ENCODE data around the gene CBFA2T2.

The CBFA2T2 gene

DNA sequence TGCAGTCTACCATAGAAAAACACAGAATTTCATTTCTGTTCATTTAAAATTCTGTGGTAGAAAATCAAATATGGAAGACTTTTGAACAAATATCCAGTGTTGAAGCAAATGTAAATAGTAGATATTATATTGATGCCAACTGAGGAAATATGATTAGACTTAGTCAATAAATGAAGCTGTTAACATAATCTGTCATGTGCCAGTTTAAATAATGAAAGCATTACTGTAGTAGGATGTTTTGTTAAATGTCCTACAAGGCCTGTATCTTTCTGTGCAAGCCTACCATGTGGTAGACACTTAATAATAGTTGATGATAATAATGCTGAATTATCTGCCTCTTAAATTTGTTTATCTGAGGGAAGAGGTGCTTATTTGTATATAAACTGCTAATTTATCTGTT, 55.9 kb downstream of the CBFA2T2 start:
- no peak overlapping the region for H3K27ac ChIP-seq (ENCODE audit: low read depth in 2 of 2, low read length in 2 of 2)
- no peaks in the 10 kb centered on the region for H3K4me1 ChIP-seq (ENCODE audit: control insufficient read depth in 2 of 2, insufficient read depth in 2 of 2, low read length in 2 of 2)
- H3K27me3 ChIP-seq (ENCODE audit: control insufficient read depth in 2 of 2, insufficient read depth in 2 of 2, low read length in 2 of 2) = no peaks in the 10 kb centered on the region
- no peak overlapping the region for H3K9ac ChIP-seq (ENCODE audit: low read depth in 1 of 2, low read length in 2 of 2)
- no peak overlapping the region for H3K4me3 ChIP-seq (ENCODE audit: low read length in 2 of 2)
- peaks cover 0 to 1% of the 10 kb centered on the region in 2 donors for H3K36me3 ChIP-seq (ENCODE audit: control insufficient read depth in 2 of 2, insufficient read depth in 2 of 2, low read length in 2 of 2)
- no peaks in the 10 kb centered on the region for H3K9me3 ChIP-seq (ENCODE audit: control insufficient read depth in 2 of 2, low read length in 2 of 2)

DNA sequence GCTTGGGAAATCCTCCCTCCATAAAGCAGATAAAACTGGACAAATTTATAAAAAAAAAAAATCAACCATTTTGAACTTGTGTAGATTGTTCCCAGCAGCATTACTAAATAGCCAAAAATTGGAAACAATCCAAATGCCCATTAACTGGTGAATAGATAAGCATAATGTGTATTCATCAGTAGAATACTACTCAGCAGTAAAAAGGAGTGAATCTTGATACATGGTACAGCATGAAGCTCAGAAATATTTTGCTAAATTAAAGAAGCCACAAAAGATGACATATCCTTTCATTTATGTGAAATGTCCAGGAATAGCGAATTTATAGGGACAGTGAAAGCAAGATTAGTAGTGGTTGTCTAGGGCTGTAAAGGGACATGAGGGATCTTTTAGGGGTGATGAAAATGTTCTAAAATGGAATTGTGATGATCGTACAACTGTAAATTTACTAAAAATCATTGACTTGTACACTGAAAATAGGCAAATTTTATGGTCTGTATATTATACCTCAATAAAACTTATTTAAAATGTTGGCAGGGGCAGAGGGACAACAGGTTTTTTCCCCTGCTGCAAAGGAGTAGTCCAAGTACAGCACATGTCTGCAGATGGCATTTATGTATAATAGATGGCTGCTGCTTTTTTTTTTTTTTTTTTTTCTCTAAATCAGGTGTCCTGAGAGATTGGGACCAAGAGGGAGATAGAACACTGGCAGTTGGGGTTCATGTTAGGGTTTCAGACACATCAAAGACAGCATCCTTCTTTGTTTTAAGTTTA, 59.5 kb downstream of the CBFA2T2 start:
- H3K4me3 ChIP-seq (ENCODE audit: low read length in 2 of 2) = no peak overlapping the region
- H3K9ac ChIP-seq (ENCODE audit: low read depth in 1 of 2, low read length in 2 of 2) = no peak overlapping the region
- H3K9me3 ChIP-seq (ENCODE audit: control insufficient read depth in 2 of 2, low read length in 2 of 2) = no peaks in the 10 kb centered on the region
- H3K27ac ChIP-seq (ENCODE audit: low read depth in 2 of 2, low read length in 2 of 2) = no peak overlapping the region
- peaks cover 0 to 4% of the 10 kb centered on the region in 2 donors for H3K4me1 ChIP-seq (ENCODE audit: control insufficient read depth in 2 of 2, insufficient read depth in 2 of 2, low read length in 2 of 2)
- no peaks in the 10 kb centered on the region for H3K27me3 ChIP-seq (ENCODE audit: control insufficient read depth in 2 of 2, insufficient read depth in 2 of 2, low read length in 2 of 2)
- H3K36me3 ChIP-seq (ENCODE audit: control insufficient read depth in 2 of 2, insufficient read depth in 2 of 2, low read length in 2 of 2) = peaks cover 0 to 3% of the 10 kb centered on the region in 2 donors

DNA sequence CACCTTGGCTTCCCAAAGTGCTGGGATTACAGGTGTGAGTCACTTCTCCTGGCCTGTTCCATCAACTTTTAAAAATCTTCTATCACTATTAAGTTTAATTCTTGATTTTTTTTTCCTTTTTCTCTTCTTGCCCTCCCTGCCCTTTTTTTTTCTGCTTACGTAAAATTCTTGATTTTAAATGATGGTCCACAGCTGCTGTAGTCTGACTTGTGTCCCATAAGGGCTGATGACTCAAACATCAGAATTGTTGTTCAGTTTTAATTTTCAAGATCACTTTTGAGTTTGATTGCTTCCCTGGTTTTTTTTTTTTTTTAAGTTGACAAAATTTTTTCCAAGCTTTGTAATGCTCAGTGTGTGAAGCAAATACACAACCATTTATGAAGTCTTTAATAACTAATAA, 61.9 kb downstream of the CBFA2T2 start:
- Histone ChIP-seq H3K27ac (ENCODE audit: low read depth in 2 of 2, low read length in 2 of 2) (no peak overlapping the region), H3K9me3 (ENCODE audit: control insufficient read depth in 2 of 2, low read length in 2 of 2) (no peaks in the 10 kb centered on the region), H3K27me3 (ENCODE audit: control insufficient read depth in 2 of 2, insufficient read depth in 2 of 2, low read length in 2 of 2) (no peaks in the 10 kb centered on the region), H3K36me3 (ENCODE audit: control insufficient read depth in 2 of 2, insufficient read depth in 2 of 2, low read length in 2 of 2) (peaks cover 0 to 6% of the 10 kb centered on the region in 2 donors), H3K4me1 (ENCODE audit: control insufficient read depth in 2 of 2, insufficient read depth in 2 of 2, low read length in 2 of 2) (peaks cover 5 to 13% of the 10 kb centered on the region in 2 donors), H3K9ac (ENCODE audit: low read depth in 1 of 2, low read length in 2 of 2) (no peak overlapping the region), H3K4me3 (ENCODE audit: low read length in 2 of 2) (no peak overlapping the region)

DNA sequence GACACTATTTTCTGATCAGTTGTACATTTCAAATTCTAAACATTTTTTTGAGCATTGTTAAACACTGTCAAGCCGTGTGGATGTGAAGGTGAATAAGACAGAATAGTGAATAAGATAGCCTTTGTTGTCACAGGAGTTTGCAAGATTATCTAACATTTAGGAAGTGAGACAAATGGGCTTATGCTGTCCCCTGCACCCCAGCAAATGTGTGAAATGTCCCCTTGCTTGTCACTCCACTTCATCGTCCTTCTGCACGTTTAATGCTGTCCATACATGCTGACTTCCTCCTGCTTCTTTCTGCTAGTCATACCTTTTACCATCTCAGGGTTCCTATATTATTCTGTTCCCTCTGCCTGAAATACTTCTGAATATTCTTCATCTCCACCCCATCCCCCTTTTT, 62.6 kb downstream of the CBFA2T2 start:
- Histone ChIP-seq H3K4me1 (ENCODE audit: control insufficient read depth in 2 of 2, insufficient read depth in 2 of 2, low read length in 2 of 2) (peaks cover 5 to 13% of the 10 kb centered on the region in 2 donors), H3K9ac (ENCODE audit: low read depth in 1 of 2, low read length in 2 of 2) (no peak overlapping the region), H3K36me3 (ENCODE audit: control insufficient read depth in 2 of 2, insufficient read depth in 2 of 2, low read length in 2 of 2) (peaks cover 0 to 6% of the 10 kb centered on the region in 2 donors), H3K9me3 (ENCODE audit: control insufficient read depth in 2 of 2, low read length in 2 of 2) (no peaks in the 10 kb centered on the region), H3K4me3 (ENCODE audit: low read length in 2 of 2) (no peak overlapping the region), H3K27ac (ENCODE audit: low read depth in 2 of 2, low read length in 2 of 2) (no peak overlapping the region), H3K27me3 (ENCODE audit: control insufficient read depth in 2 of 2, insufficient read depth in 2 of 2, low read length in 2 of 2) (no peaks in the 10 kb centered on the region)

DNA sequence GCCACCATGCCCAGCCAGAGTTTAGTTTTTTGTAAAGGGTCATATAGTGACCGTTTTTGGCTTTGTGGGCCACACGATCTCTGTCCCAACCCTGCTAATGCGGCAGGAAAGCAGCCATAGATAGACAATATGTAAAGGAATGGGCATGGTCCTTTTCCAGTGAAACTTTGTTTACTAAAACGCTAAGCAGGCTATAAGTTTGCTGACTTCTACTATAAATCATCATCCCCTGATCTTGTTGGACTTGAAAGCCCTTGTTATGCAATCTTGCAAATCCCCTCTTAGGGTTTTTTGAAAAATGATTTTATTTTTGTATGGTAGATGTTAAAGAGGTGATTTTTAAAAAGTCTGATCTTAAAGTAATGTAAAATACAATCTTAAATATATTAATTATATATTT, 63.6 kb downstream of the CBFA2T2 start:
- H3K9me3 ChIP-seq (ENCODE audit: control insufficient read depth in 2 of 2, low read length in 2 of 2) = no peaks in the 10 kb centered on the region
- H3K36me3 ChIP-seq (ENCODE audit: control insufficient read depth in 2 of 2, insufficient read depth in 2 of 2, low read length in 2 of 2) = peaks cover 0 to 6% of the 10 kb centered on the region in 2 donors
- H3K4me1 ChIP-seq (ENCODE audit: control insufficient read depth in 2 of 2, insufficient read depth in 2 of 2, low read length in 2 of 2) = peaks cover 5 to 13% of the 10 kb centered on the region in 2 donors
- H3K9ac ChIP-seq (ENCODE audit: low read depth in 1 of 2, low read length in 2 of 2) = no peak overlapping the region
- H3K27me3 ChIP-seq (ENCODE audit: control insufficient read depth in 2 of 2, insufficient read depth in 2 of 2, low read length in 2 of 2) = no peaks in the 10 kb centered on the region
- no peak overlapping the region for H3K27ac ChIP-seq (ENCODE audit: low read depth in 2 of 2, low read length in 2 of 2)
- no peak overlapping the region for H3K4me3 ChIP-seq (ENCODE audit: low read length in 2 of 2)

DNA sequence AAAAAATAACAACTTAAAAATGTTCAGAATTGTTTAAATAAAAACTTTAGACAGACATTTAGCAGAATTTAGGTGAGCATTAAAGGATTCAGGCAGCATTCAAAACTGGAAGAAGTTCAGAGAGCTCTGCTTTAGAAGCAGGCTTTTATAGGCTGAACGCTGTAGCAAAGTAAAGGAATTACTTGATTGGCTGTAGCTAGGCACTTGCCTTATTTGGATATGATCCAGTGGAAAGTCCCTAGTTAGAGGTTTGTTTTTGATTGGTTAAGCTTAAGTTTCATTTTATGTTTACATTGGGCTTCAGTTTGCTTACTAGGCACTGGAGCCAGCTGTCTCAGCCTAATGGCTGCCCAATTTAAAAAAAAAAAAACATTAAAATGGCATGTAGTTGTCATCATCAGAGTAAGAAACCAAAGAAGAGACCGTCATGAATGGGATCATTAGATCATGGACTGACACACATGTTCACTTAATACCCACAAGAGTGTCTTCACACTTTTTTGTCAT, 65.1 kb downstream of the CBFA2T2 start:
- H3K4me3 ChIP-seq (ENCODE audit: low read length in 2 of 2) = peak overlapping the region; percentile 13 to 29
- H3K9ac ChIP-seq (ENCODE audit: low read depth in 1 of 2, low read length in 2 of 2) = peak overlapping the region in 1 of 2 donors; percentile 39
- no peaks in the 10 kb centered on the region for H3K27me3 ChIP-seq (ENCODE audit: control insufficient read depth in 2 of 2, insufficient read depth in 2 of 2, low read length in 2 of 2)
- H3K9me3 ChIP-seq (ENCODE audit: control insufficient read depth in 2 of 2, low read length in 2 of 2) = no peaks in the 10 kb centered on the region
- peak overlapping the region; percentile 55 to 75 for H3K27ac ChIP-seq (ENCODE audit: low read depth in 2 of 2, low read length in 2 of 2)
- peaks cover 5 to 13% of the 10 kb centered on the region in 2 donors for H3K4me1 ChIP-seq (ENCODE audit: control insufficient read depth in 2 of 2, insufficient read depth in 2 of 2, low read length in 2 of 2)
- H3K36me3 ChIP-seq (ENCODE audit: control insufficient read depth in 2 of 2, insufficient read depth in 2 of 2, low read length in 2 of 2) = peaks cover 0 to 6% of the 10 kb centered on the region in 2 donors

DNA sequence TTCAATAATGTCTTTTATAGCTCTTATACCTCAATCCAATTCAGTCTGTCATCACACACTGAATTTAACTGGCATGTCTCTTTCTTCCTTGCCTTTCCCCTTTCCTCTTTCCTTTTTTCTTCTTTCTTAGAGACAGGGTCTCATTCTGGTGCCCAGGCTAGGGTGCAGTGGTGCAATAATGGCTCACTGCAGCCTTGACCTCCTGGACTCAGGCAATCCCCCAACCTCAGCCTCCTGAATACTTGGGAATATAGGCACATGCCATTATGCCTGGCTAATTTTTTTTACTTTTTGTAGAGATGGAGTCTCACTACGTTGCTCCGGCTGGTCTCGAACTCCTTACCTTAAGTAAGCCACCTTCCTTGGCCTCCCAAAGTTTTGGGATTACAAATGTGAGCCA, 65.9 kb downstream of the CBFA2T2 start:
- Histone ChIP-seq H3K4me3 (ENCODE audit: low read length in 2 of 2) (no peak overlapping the region), H3K9me3 (ENCODE audit: control insufficient read depth in 2 of 2, low read length in 2 of 2) (no peaks in the 10 kb centered on the region), H3K4me1 (ENCODE audit: control insufficient read depth in 2 of 2, insufficient read depth in 2 of 2, low read length in 2 of 2) (peaks cover 5 to 15% of the 10 kb centered on the region in 2 donors), H3K27ac (ENCODE audit: low read depth in 2 of 2, low read length in 2 of 2) (no peak overlapping the region), H3K9ac (ENCODE audit: low read depth in 1 of 2, low read length in 2 of 2) (peak overlapping the region in 1 of 2 donors; percentile 39), H3K36me3 (ENCODE audit: control insufficient read depth in 2 of 2, insufficient read depth in 2 of 2, low read length in 2 of 2) (peaks cover 0 to 4% of the 10 kb centered on the region in 2 donors), H3K27me3 (ENCODE audit: control insufficient read depth in 2 of 2, insufficient read depth in 2 of 2, low read length in 2 of 2) (no peaks in the 10 kb centered on the region)

DNA sequence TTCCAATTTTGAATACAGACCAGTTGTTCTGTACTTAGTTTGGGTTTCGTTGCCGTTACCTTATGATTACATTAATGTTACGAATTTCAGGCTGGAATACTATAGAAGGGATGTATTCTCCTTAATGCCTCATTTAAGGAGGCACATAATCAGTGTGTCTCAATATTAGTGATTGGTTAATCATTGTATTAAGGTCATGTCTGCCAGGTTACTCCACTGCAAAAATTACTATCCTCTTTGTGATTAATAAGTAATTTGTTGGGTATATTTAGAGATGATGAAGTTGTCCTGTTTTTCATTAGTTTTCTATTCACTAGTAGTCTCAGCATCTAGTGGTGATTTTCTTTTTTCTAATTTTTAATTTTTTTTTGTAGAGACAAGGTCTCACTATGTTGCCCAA, 66.3 kb downstream of the CBFA2T2 start:
- Histone ChIP-seq H3K9me3 (ENCODE audit: control insufficient read depth in 2 of 2, low read length in 2 of 2) (no peaks in the 10 kb centered on the region), H3K4me1 (ENCODE audit: control insufficient read depth in 2 of 2, insufficient read depth in 2 of 2, low read length in 2 of 2) (peaks cover 5 to 15% of the 10 kb centered on the region in 2 donors), H3K36me3 (ENCODE audit: control insufficient read depth in 2 of 2, insufficient read depth in 2 of 2, low read length in 2 of 2) (peaks cover 0 to 3% of the 10 kb centered on the region in 2 donors), H3K27ac (ENCODE audit: low read depth in 2 of 2, low read length in 2 of 2) (no peak overlapping the region), H3K27me3 (ENCODE audit: control insufficient read depth in 2 of 2, insufficient read depth in 2 of 2, low read length in 2 of 2) (no peaks in the 10 kb centered on the region), H3K9ac (ENCODE audit: low read depth in 1 of 2, low read length in 2 of 2) (no peak overlapping the region), H3K4me3 (ENCODE audit: low read length in 2 of 2) (no peak overlapping the region)

DNA sequence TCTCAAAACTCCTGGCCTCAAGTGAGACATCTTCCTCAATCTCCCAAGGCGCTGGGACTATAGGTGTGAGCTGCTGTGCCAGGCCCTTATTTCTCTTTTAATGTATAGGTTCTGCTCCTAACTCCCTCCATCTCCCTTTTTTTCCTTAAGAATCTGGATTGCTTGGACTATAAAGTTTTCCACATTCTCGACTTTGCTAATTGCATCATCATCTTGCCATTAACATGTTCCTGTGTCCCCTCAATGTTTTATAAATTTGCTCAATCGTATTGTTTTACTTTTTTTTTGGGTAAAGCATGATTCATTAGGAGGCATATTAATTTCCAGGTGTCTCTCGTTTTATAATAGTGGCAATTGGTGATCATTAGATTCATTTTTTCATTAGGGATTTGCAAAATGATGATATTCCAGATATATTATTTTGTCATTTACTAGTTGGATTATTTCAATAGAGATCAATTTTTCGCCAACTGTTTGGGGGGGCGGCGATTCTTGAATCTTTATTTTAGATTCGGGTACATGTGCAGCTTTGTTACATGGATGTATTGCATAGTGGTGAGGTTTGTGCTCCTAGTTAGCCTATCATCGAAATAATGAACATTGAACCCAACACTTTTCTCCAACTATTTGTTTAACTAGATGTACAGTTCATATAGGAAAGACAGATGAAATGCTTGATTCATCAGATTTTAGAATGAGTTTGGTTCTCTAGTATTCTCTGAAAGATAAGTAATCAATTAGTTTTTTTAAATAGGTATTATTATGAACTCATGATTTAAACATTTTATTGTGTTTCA, 68.7 kb downstream of the CBFA2T2 start:
- Histone ChIP-seq H3K36me3 (ENCODE audit: control insufficient read depth in 2 of 2, insufficient read depth in 2 of 2, low read length in 2 of 2) (peaks cover 0 to 3% of the 10 kb centered on the region in 2 donors), H3K4me3 (ENCODE audit: low read length in 2 of 2) (no peak overlapping the region), H3K9ac (ENCODE audit: low read depth in 1 of 2, low read length in 2 of 2) (no peak overlapping the region), H3K9me3 (ENCODE audit: control insufficient read depth in 2 of 2, low read length in 2 of 2) (no peaks in the 10 kb centered on the region), H3K4me1 (ENCODE audit: control insufficient read depth in 2 of 2, insufficient read depth in 2 of 2, low read length in 2 of 2) (peaks cover 9 to 27% of the 10 kb centered on the region in 2 donors), H3K27ac (ENCODE audit: low read depth in 2 of 2, low read length in 2 of 2) (no peak overlapping the region), H3K27me3 (ENCODE audit: control insufficient read depth in 2 of 2, insufficient read depth in 2 of 2, low read length in 2 of 2) (no peaks in the 10 kb centered on the region)

DNA sequence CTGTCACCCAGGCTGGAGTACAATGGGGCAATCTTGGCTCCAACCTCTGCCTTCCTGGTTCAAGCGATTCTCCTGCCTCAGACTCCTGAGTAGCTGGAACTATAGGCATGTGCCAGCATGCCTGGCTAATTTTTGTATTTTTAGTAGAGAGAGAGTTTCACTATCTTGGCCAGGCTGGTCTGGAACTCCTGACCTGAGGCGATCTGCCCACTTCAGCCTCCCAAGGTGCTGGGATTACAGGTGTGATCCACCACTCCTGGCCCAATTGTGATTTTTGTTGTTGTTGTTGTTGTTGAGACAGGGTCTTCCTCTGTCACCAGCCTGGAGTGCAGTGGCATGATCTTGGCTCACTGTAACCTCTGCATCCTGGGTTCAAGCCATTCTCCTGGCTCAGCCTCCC, 69.3 kb downstream of the CBFA2T2 start:
- Histone ChIP-seq H3K4me1 (ENCODE audit: control insufficient read depth in 2 of 2, insufficient read depth in 2 of 2, low read length in 2 of 2) (peaks cover 9 to 24% of the 10 kb centered on the region in 2 donors), H3K36me3 (ENCODE audit: control insufficient read depth in 2 of 2, insufficient read depth in 2 of 2, low read length in 2 of 2) (peaks cover 0 to 3% of the 10 kb centered on the region in 2 donors), H3K9me3 (ENCODE audit: control insufficient read depth in 2 of 2, low read length in 2 of 2) (no peaks in the 10 kb centered on the region), H3K4me3 (ENCODE audit: low read length in 2 of 2) (no peak overlapping the region), H3K9ac (ENCODE audit: low read depth in 1 of 2, low read length in 2 of 2) (no peak overlapping the region), H3K27me3 (ENCODE audit: control insufficient read depth in 2 of 2, insufficient read depth in 2 of 2, low read length in 2 of 2) (no peaks in the 10 kb centered on the region), H3K27ac (ENCODE audit: low read depth in 2 of 2, low read length in 2 of 2) (no peak overlapping the region)

Data from mucosa of rectum (tissue), 2 donors.